ENCODE measurements around the gene LURAP1L.

LURAP1L gene

GRCh38 chr9:12843735-12844134, 68.9 kb downstream of the LURAP1L start:
- no peak for TF ChIP-seq CTCF (IDR thresholded peaks at IDR 0.05; ENCODE audit: control extremely low read depth, extremely low read depth, low read depth, missing control alignments)
- no peak for DNase-seq (ENCODE audit: extremely low spot score)
- ChIA-PET POLR2A (no interaction called here), CTCF (interaction anchor here (1.0 kb wide), 1 partner anchor 13 kb away, joined by 3 read pairs; no protein-coding TSS in a partner anchor)

GRCh38 chr9:12846035-12846434, 71.2 kb downstream of the LURAP1L start:
- ChIA-PET CTCF (no interaction called here), POLR2A (no interaction called here)
- DNase-seq (ENCODE audit: extremely low spot score): no peak
- no peak for TF ChIP-seq CTCF (IDR thresholded peaks at IDR 0.05; ENCODE audit: control extremely low read depth, extremely low read depth, low read depth, missing control alignments)

GRCh38 chr9:12847561-12847960, 72.7 kb downstream of the LURAP1L start:
- POLR2A ChIA-PET: no interaction called here
- CTCF ChIA-PET: no interaction called here
- no peak for TF ChIP-seq CTCF (IDR thresholded peaks at IDR 0.05; ENCODE audit: control extremely low read depth, extremely low read depth, low read depth, missing control alignments)

GRCh38 chr9:12849486-12850003, 74.7 kb downstream of the LURAP1L start:
- CTCF ChIA-PET: interaction anchor here (1.7 kb wide), 1 partner anchor 73 kb away, joined by 3 read pairs; no protein-coding TSS in a partner anchor
- POLR2A ChIA-PET: no interaction called here
- no peak for DNase-seq (ENCODE audit: extremely low spot score)
- TF ChIP-seq CTCF (IDR thresholded peaks at IDR 0.05; ENCODE audit: control extremely low read depth, extremely low read depth, low read depth, missing control alignments): no peak

More at GRCh38 chr9:12847561-12847960, 72.7 kb downstream of the LURAP1L start:
- no peak for DNase-seq (ENCODE audit: extremely low spot score)

- ChIA-PET CTCF (interaction anchor here (1.4 kb wide), 1 partner anchor 11 kb away, joined by 4 read pairs; no protein-coding TSS in a partner anchor), POLR2A (no interaction called here)
- no peak for TF ChIP-seq CTCF (IDR thresholded peaks at IDR 0.05; ENCODE audit: control extremely low read depth, extremely low read depth, low read depth, missing control alignments)
- DNase-seq (ENCODE audit: extremely low spot score): no peak
Measured at GRCh38 chr9:12851341-12852090, 76.7 kb downstream of the LURAP1L start.

- no peak for TF ChIP-seq CTCF (IDR thresholded peaks at IDR 0.05; ENCODE audit: control extremely low read depth, extremely low read depth, low read depth, missing control alignments)
- CTCF ChIA-PET: interaction anchor here (0.8 to 1.1 kb wide), 3 partner anchors 13 to 24 kb away, joined by 3 to 4 read pairs (median 3); no protein-coding TSS in a partner anchor
- POLR2A ChIA-PET: no interaction called here
Measured at GRCh38 chr9:12853051-12853450, 78.2 kb downstream of the LURAP1L start.

More at GRCh38 chr9:12853051-12853450, 78.2 kb downstream of the LURAP1L start:
- DNase-seq (ENCODE audit: extremely low spot score): no peak
